Chondrocyte (in vitro differentiated cells): ENCODE data around the gene NATD1. TPM values are rescaled to one million over a fixed set of nuclear protein-coding genes. Genes with fewer than 3 reads are reported as not detected.

ENCODE experiments used
- DNase-seq: peaks from one replicate; pipeline ENCODE4 v3.0.0; 2021; ENCODE audit warnings: mixed read lengths, low spot score
- H3K27ac Mint-ChIP-seq: one replicate; pipeline ENCODE4 v1.8.0; 2021; ENCODE audit warnings: mild to moderate bottlenecking, moderate library complexity, mixed read lengths; ENCODE audit not compliant: unreplicated experiment
- H3K27me3 Mint-ChIP-seq: 2 replicates; pipeline ENCODE4 v1.8.0; 2021; ENCODE audit warnings: low read depth, mixed read lengths
- H3K36me3 Mint-ChIP-seq: 2 replicates; pipeline ENCODE4 v1.8.0; 2021; ENCODE audit warnings: low read depth, mixed read lengths
- H3K4me1 Mint-ChIP-seq: 2 replicates; pipeline ENCODE4 v1.8.0; 2021; ENCODE audit warnings: low read depth, mild to moderate bottlenecking, mixed read lengths
- H3K4me3 Mint-ChIP-seq: one replicate; pipeline ENCODE4 v1.8.0; 2021; ENCODE audit warnings: mild to moderate bottlenecking, moderate library complexity, mixed read lengths; ENCODE audit not compliant: unreplicated experiment
- H3K9me3 Mint-ChIP-seq: 2 replicates; pipeline ENCODE4 v1.8.0; 2021; ENCODE audit warnings: low read depth, mixed read lengths
- long read RNA-seq: library from polyadenylated mRNA; stranded (forward); transcript quantifications from one replicate; pipeline ENCODE4 v2.0.0, GENCODE V29; 2021
- total RNA-seq: library from RNA; stranded (reverse); gene quantifications from 3 replicates; pipeline ENCODE4 v1.2.1, GENCODE V29; 2021
- TF ChIP-seq, protein P1 (sequence below): fragments of 200-600 bp; sonication (generic); IDR thresholded peaks from 2 replicates; pipeline ENCODE4 v1.5.0; 2021; ENCODE audit warnings: antibody characterized with exemption, mild to moderate bottlenecking, moderate library complexity

The NATD1 gene, protein sequence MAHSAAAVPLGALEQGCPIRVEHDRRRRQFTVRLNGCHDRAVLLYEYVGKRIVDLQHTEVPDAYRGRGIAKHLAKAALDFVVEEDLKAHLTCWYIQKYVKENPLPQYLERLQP
- 8.2 to 18.6 TPM (median 17.2 TPM) in 3 replicates for total RNA-seq
- long read RNA-seq, full-length matches to known transcripts = 6 of 49 reads
- long read RNA-seq, partial matches to known transcripts = 0 of 49 reads
- long read RNA-seq, other reads (novel, unspliced or antisense) = 43 of 49 reads

DNA sequence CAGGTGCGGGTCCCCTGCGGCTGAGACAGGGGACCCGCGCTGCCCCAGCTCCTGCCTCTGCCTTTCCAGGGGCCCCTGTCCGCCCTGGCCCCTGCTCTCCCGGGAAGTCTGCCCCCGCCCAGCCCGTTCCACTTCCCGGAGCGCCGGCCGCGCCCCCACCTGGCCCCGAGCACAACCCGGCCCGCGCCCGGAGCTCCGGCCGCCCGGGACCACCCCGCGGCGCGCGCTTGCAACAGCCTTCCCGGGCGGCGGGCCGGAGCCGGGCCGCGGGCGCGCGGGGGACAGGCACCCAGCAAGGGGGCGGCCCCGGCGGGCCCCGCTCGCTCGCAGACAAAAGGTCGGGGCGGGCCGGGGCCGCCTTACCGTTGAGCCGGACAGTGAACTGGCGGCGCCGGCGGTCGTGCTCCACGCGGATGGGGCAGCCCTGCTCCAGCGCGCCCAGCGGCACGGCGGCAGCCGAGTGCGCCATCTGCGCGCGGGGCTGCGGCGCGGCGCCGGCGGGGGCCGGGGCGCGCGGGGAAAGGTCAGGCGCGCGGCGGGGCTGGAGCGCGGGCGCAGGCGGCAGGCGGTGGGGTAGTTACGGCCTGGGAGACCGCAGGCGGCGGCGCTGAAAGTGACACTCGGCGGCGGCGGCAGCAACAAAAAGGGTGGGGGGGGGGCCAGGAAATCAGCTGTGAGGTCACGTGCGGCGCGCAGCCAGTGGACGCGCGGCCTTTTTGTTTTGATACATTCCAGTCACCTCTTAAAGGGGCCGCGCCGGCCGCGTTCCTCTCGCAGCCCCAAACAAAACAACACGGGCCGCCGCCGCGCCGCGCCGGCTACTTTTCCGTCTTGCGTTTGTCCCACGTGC lies at the start of gene NATD1:
Gene NATD1, minus strand, starts transcription at position 615 of the 850 bp plus-strand sequence. Its CDS starts 146 bp downstream, at position 469.
- TF ChIP-seq, protein P1, sequence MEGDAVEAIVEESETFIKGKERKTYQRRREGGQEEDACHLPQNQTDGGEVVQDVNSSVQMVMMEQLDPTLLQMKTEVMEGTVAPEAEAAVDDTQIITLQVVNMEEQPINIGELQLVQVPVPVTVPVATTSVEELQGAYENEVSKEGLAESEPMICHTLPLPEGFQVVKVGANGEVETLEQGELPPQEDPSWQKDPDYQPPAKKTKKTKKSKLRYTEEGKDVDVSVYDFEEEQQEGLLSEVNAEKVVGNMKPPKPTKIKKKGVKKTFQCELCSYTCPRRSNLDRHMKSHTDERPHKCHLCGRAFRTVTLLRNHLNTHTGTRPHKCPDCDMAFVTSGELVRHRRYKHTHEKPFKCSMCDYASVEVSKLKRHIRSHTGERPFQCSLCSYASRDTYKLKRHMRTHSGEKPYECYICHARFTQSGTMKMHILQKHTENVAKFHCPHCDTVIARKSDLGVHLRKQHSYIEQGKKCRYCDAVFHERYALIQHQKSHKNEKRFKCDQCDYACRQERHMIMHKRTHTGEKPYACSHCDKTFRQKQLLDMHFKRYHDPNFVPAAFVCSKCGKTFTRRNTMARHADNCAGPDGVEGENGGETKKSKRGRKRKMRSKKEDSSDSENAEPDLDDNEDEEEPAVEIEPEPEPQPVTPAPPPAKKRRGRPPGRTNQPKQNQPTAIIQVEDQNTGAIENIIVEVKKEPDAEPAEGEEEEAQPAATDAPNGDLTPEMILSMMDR = peak; percentile 17
- Mint-ChIP-seq H3K4me3 (peak within 1 kb of the TSS; percentile 78), H3K27me3 (no peaks in the 10 kb centered on the region), H3K27ac (peak within 1 kb of the TSS; percentile 54), H3K4me1 (peaks cover 35% of the 10 kb centered on the region), H3K9me3 (no peaks in the 10 kb centered on the region), H3K36me3 (no peaks in the 10 kb centered on the region)
- no peak for DNase-seq

DNA sequence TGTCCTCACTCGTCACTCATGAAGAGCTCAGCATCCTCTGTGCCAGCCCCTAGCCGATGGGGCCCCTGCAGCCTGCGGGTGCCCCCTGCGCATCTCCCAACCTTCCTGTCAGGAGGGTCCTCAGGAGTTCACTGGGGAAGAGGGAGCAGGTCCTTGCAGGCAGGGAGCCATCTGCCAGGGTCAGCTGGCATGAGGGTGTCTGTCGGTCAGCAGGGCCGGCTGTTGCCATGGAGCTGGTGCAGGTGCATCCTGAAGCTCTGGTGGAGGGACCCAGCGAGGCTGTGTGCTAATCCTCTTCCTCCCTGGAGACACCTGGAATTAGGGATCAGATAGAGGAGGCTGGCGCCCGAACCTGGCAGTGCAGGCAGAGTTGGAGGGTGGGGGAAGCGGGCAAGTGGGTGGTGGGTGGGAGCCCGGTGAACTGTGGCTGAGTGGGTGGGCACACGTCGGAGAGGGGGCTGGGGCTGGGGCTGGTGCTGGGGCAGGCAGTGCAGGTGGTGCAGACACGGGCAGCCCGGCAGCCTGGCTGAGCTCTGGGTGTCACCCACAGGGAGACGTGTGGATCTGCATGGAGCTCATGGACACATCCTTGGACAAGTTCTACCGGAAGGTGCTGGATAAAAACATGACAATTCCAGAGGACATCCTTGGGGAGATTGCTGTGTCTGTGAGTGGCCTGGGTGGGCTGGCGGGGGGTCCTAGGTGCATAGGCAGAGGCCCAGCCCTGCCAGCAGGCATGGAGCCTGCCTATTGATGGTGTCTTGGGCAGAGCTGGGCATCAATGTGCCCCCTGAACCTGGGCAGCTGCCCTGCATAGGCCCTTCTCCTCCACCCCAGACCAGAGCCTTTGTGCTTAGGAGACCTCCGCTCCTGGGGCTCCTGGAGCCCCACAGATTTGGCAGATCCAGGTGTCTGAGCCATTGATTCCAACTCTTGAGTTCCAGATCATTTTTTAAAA lies 48.7 kb upstream of the NATD1 start:
- H3K4me1 Mint-ChIP-seq = no peaks in the 10 kb centered on the region
- peaks cover 20% of the 10 kb centered on the region for H3K36me3 Mint-ChIP-seq
- peak overlapping the region; percentile 15 for H3K27ac Mint-ChIP-seq
- peaks cover 9% of the 10 kb centered on the region for H3K9me3 Mint-ChIP-seq
- TF ChIP-seq, protein P1 = no peak
- DNase-seq = peak; percentile 97
- H3K27me3 Mint-ChIP-seq = no peaks in the 10 kb centered on the region
- no peak overlapping the region for H3K4me3 Mint-ChIP-seq

DNA sequence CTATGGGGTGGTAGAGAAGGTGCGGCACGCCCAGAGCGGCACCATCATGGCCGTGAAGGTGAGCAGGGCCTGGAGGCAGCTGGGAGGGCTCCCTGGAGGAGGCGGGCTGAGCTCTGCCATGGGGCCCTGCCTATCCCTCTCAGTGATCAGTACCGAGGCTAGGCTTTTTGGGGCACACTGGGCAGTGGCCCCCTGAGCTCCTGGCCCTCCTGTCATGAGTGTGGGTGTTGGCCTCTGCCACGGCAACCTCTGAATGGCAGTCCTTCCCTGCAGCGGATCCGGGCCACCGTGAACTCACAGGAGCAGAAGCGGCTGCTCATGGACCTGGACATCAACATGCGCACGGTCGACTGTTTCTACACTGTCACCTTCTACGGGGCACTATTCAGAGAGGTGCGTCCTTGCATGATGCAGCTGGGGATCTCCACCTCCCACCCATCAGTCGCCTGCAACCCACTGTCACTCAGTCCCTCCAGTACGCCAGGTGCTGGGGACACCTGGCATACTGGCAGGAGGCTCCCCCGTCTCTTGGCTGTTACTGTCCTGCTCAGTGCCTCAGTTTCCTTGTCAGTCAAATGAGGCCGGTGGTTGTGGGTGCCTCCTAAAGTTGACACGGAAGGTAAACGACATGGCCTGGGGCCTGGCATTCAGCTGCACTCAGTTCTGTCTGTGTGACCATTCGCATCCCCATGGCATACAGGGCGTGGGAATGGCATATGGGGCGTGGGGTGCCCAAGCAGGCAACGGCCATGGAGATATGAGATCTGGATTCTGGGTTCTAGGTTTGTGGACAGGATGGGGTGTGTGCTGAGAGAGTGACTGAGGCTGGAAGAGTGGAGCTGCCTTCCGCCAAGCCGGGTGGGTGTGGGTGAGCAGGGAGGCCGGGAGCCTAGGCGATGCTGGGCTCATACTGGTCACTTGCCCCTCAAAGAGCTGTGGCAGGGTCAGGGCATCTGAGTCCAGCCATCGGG lies 47.7 kb upstream of the NATD1 start:
- peaks cover 19% of the 10 kb centered on the region for H3K36me3 Mint-ChIP-seq
- no peak overlapping the region for H3K4me3 Mint-ChIP-seq
- H3K27ac Mint-ChIP-seq = no peak overlapping the region
- TF ChIP-seq, protein P1 = no peak
- H3K27me3 Mint-ChIP-seq = no peaks in the 10 kb centered on the region
- H3K4me1 Mint-ChIP-seq = no peaks in the 10 kb centered on the region
- peaks cover 9% of the 10 kb centered on the region for H3K9me3 Mint-ChIP-seq
- peak; percentile 94 for DNase-seq

DNA sequence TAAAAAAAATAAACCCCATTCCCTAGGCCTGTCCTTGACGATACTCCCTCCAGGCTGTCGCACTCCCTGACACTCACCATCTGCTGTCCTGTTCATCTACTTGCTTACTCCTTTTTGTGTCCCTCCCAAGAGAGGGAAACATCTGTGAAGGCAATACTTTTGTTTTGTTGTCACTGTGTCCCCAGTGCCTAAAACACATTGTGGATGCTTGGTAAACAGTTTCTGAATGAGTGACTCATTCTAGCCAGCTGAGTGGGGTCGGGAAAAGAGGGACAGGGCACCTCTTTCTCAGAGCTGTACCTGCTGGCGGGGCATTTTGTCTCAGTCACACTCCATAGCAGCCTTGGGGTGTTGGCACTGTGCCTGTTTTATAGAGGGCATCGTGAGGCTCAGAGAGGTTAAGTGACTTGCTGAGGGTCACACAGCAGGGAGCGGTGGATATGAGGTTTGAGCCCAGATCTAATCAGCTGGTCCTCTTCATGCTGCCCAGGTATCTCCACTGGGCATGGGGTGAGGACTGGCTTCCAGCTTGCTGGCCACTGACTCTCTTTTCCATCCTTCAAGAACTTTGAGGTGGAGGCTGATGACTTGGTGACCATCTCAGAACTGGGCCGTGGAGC lies 46.9 kb upstream of the NATD1 start:
- Mint-ChIP-seq H3K27me3 (no peaks in the 10 kb centered on the region), H3K9me3 (peaks cover 9% of the 10 kb centered on the region), H3K27ac (no peak overlapping the region), H3K4me3 (no peak overlapping the region), H3K4me1 (no peaks in the 10 kb centered on the region), H3K36me3 (peaks cover 15% of the 10 kb centered on the region)
- TF ChIP-seq, protein P1 = no peak
- DNase-seq = no peak
